BLaER1 (cell line): ENCODE measurements around the gene ZNF600.
A peak's percentile ranks its signal among the peaks of the same experiment; 100 is the strongest.
"Not testable (repeated sequence)": the region's sequence is repeated elsewhere in the genome, so short reads cannot be mapped to it uniquely, and the experiment has no call there.

Experiments
- H3K27ac ChIP-seq: shearing (Covaris generic); formaldehyde crosslinking; 2 replicates; pipeline ENCODE4 v1.8.1; 2022
- H3K27me3 ChIP-seq: shearing (Covaris generic); formaldehyde crosslinking; 2 replicates; pipeline ENCODE4 v1.8.1; 2022
- H3K36me3 ChIP-seq: shearing (Covaris generic); formaldehyde crosslinking; 2 replicates; pipeline ENCODE4 v1.8.1; 2022
- H3K4me1 ChIP-seq: shearing (Covaris generic); formaldehyde crosslinking; 2 replicates; pipeline ENCODE4 v1.8.1; 2022
- H3K4me2 ChIP-seq: shearing (Covaris generic); formaldehyde crosslinking; 2 replicates; pipeline ENCODE4 v1.8.1; 2022
- H3K4me3 ChIP-seq: shearing (Covaris generic); formaldehyde crosslinking; 2 replicates; pipeline ENCODE4 v1.8.1; 2022
- H3K9ac ChIP-seq: shearing (Covaris generic); formaldehyde crosslinking; 2 replicates; pipeline ENCODE4 v1.8.1; 2022
- H3K9me3 ChIP-seq: shearing (Covaris generic); formaldehyde crosslinking; 2 replicates; pipeline ENCODE4 v1.8.1; 2022
- H4K20me1 ChIP-seq: shearing (Covaris generic); formaldehyde crosslinking; 2 replicates; pipeline ENCODE4 v1.8.1; 2022
- Cebpa-rat ChIP-seq: shearing (Covaris generic); IDR thresholded peaks from 2 replicates; pipeline ENCODE4 v1.8.1; 2022

The ZNF600 gene

GRCh38 chr19:52741951-52742485, 44.6 kb downstream of the ZNF600 start:
- no peaks in the 10 kb centered on the region for H3K27me3 ChIP-seq
- peaks cover 14% of the 10 kb centered on the region for H3K4me1 ChIP-seq
- TF ChIP-seq Cebpa-rat = no peak
- peak overlapping the region; percentile 43 for H3K4me2 ChIP-seq
- no peak overlapping the region for H3K9ac ChIP-seq
- H3K36me3 ChIP-seq = no peaks in the 10 kb centered on the region
- no peak overlapping the region for H3K4me3 ChIP-seq
- H3K9me3 ChIP-seq = no peaks in the 10 kb centered on the region
- no peaks in the 10 kb centered on the region for H4K20me1 ChIP-seq
- no peak overlapping the region for H3K27ac ChIP-seq

- not testable (repeated sequence) for H4K20me1 ChIP-seq, H3K4me3 ChIP-seq, H3K27ac ChIP-seq, H3K9me3 ChIP-seq, H3K4me2 ChIP-seq, H3K9ac ChIP-seq, H3K36me3 ChIP-seq, H3K27me3 ChIP-seq
- H3K4me1 ChIP-seq = peaks cover 14% of the 10 kb centered on the region
These were observed 45.2 kb downstream of the ZNF600 start for GRCh38 chr19:52741371-52741770.

- Histone ChIP-seq H3K4me1 (peaks cover 24% of the 10 kb centered on the region), H3K4me2 (no peak overlapping the region), H3K36me3 (no peaks in the 10 kb centered on the region), H4K20me1 (no peaks in the 10 kb centered on the region), H3K27me3 (no peaks in the 10 kb centered on the region), H3K4me3 (no peak overlapping the region), H3K9me3 (no peaks in the 10 kb centered on the region), H3K27ac (no peak overlapping the region), H3K9ac (no peak overlapping the region)
- TF ChIP-seq Cebpa-rat = no peak
These were observed 47.0 kb downstream of the ZNF600 start for GRCh38 chr19:52739576-52739975.

GRCh38 chr19:52735734-52736133, 50.9 kb downstream of the ZNF600 start:
- H3K27ac ChIP-seq = peak overlapping the region; percentile 87; the same call in 1 of the 2 replicates
- H3K36me3 ChIP-seq = peaks cover 6% of the 10 kb centered on the region; the same call in 1 of the 2 replicates
- peak overlapping the region; percentile 70 for H3K4me2 ChIP-seq
- H3K4me1 ChIP-seq = peaks cover 26% of the 10 kb centered on the region
- TF ChIP-seq Cebpa-rat = no peak
- H3K9me3 ChIP-seq = no peaks in the 10 kb centered on the region
- H3K9ac ChIP-seq = peak overlapping the region; percentile 94
- H3K4me3 ChIP-seq = no peak overlapping the region
- no peaks in the 10 kb centered on the region for H3K27me3 ChIP-seq
- H4K20me1 ChIP-seq = no peaks in the 10 kb centered on the region

- H3K4me1 ChIP-seq = peaks cover 26% of the 10 kb centered on the region
- H3K27ac ChIP-seq = peak within 1 kb of the TSS; percentile 87
- H3K4me3 ChIP-seq = peak within 1 kb of the TSS; percentile 86
- H4K20me1 ChIP-seq = no peaks in the 10 kb centered on the region
- H3K36me3 ChIP-seq = peaks cover 9% of the 10 kb centered on the region; the same call in 1 of the 2 replicates
- no peaks in the 10 kb centered on the region for H3K9me3 ChIP-seq
- no peaks in the 10 kb centered on the region for H3K27me3 ChIP-seq
- peak within 1 kb of the TSS; percentile 93 for H3K4me2 ChIP-seq
- no peak for TF ChIP-seq Cebpa-rat
- H3K9ac ChIP-seq = peak within 1 kb of the TSS; percentile 94
These were observed 51.5 kb downstream of the ZNF600 start, which contains the start of gene ZNF611 for GRCh38 chr19:52734893-52735661. Gene ZNF611, minus strand, starts transcription at chr19:52735044. Its CDS starts 19,150 bp downstream, at chr19:52715894.

DNA sequence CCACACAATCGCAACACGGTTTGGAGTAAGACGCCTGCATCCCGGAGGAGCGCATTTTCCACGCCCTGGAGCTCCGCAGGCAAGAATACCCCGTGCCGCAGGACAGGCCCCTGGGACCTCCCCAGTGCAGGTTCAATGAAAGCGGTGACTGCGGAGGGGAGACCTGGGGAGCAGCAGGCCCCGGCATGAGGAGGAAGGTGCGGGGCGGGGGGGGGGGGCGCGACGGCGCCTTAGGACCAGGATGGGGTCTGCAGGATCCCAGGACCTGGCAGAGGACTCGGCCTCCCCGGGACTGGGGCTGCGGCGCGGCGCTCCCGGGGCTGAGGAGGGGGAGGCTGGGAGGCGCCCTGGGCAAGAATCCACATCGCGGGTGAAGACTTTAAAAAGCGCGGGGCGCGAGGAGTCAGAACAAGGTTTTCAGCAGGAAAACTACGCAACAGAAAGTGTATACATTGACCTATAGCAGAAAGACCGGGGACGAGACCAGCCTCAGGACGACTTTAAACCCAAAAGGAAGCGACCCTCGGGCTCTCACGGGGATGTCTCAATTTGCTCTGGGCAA, 52.2 kb downstream of the ZNF600 start:
- peak overlapping the region; percentile 94 for H3K9ac ChIP-seq
- H3K4me3 ChIP-seq = peak overlapping the region; percentile 86
- peaks cover 26% of the 10 kb centered on the region for H3K4me1 ChIP-seq
- H3K36me3 ChIP-seq = peaks cover 14% of the 10 kb centered on the region; the same call in 1 of the 2 replicates
- H3K27me3 ChIP-seq = no peaks in the 10 kb centered on the region
- H3K27ac ChIP-seq = peak overlapping the region; percentile 87
- no peak for TF ChIP-seq Cebpa-rat
- H3K9me3 ChIP-seq = no peaks in the 10 kb centered on the region
- no peaks in the 10 kb centered on the region for H4K20me1 ChIP-seq
- peak overlapping the region; percentile 93 for H3K4me2 ChIP-seq

- not testable (repeated sequence) for H3K4me1 ChIP-seq, H3K4me2 ChIP-seq, H3K27me3 ChIP-seq, H4K20me1 ChIP-seq, H3K27ac ChIP-seq, H3K4me3 ChIP-seq, H3K9ac ChIP-seq
- peaks cover 95% of the 10 kb centered on the region for H3K36me3 ChIP-seq
- peaks cover 42% of the 10 kb centered on the region for H3K9me3 ChIP-seq
These were observed 60.5 kb downstream of the ZNF600 start for GRCh38 chr19:52726051-52726450.

DNA sequence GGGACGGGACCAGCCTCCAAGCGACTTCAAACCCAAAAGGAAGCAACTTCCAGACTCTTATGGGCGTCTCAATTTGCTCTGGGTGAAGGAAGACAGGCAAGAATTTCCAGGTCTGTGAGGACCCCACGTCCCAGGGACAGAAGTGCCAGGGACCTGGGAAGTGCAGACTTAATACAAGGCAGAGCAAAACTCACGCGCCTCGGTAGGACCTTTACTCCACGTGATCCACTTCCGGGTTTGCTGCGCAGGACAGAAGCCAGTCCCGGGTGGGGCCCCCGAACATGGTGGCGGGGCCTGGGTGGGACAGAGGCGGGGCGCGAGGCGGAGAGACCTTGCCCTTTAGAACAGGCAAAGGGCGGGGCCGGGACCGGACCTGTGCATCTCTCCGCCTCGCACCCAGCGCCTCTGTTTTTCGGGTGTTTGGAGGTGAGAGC, 61.0 kb downstream of the ZNF600 start:
- Histone ChIP-seq H3K4me3 (no peak overlapping the region), H3K27ac (no peak overlapping the region), H3K4me1 (no peaks in the 10 kb centered on the region), H3K9ac (no peak overlapping the region), H3K4me2 (no peak overlapping the region), H3K27me3 (no peaks in the 10 kb centered on the region), H3K36me3 (peaks cover 95% of the 10 kb centered on the region), H3K9me3 (peaks cover 47% of the 10 kb centered on the region), H4K20me1 (no peaks in the 10 kb centered on the region)
- no peak for TF ChIP-seq Cebpa-rat

GRCh38 chr19:52724701-52725514, 61.7 kb downstream of the ZNF600 start:
- H3K27ac ChIP-seq = no peak overlapping the region
- no peaks in the 10 kb centered on the region for H4K20me1 ChIP-seq
- peaks cover 53% of the 10 kb centered on the region for H3K9me3 ChIP-seq
- no peaks in the 10 kb centered on the region for H3K27me3 ChIP-seq
- H3K9ac ChIP-seq = no peak overlapping the region
- H3K4me3 ChIP-seq = no peak overlapping the region
- H3K4me2 ChIP-seq = no peak overlapping the region
- no peaks in the 10 kb centered on the region for H3K4me1 ChIP-seq
- peaks cover 98% of the 10 kb centered on the region for H3K36me3 ChIP-seq
- no peak for TF ChIP-seq Cebpa-rat

GRCh38 chr19:52723907-52724598, 62.5 kb downstream of the ZNF600 start:
- H3K27me3 ChIP-seq, H4K20me1 ChIP-seq, H3K4me3 ChIP-seq, H3K4me1 ChIP-seq, H3K27ac ChIP-seq, H3K4me2 ChIP-seq, H3K9ac ChIP-seq: not testable (repeated sequence)
- peaks cover 100% of the 10 kb centered on the region for H3K36me3 ChIP-seq
- H3K9me3 ChIP-seq = peaks cover 56% of the 10 kb centered on the region
